Neutrophil (primary cell): Measurements from ENCODE around the gene GLT1D1.
A peak's percentile ranks its signal among the peaks of the same experiment; 100 is the strongest.
"Not testable (repeated sequence)": the region's sequence is repeated elsewhere in the genome, so short reads cannot be mapped to it uniquely, and the experiment has no call there.

Experiments
- H3K27ac ChIP-seq: fragments of 200-600 bp; sonication (generic); 2 replicates; pipeline ENCODE4 v1.5.1; 2016; ENCODE audit warnings: mild to moderate bottlenecking, moderate library complexity
- H3K27me3 ChIP-seq: fragments of 200-600 bp; sonication (generic); 2 replicates; pipeline ENCODE4 v1.6.0; 2016; ENCODE audit warnings: mild to moderate bottlenecking
- H3K36me3 ChIP-seq: fragments of 200-600 bp; sonication (generic); 2 replicates; pipeline ENCODE4 v1.5.1; 2017
- H3K4me1 ChIP-seq, 2 experiments: fragments of 200-600 bp in 1 of 2; sonication (generic) in 1 of 2; 1 replicate in 1 of 2; 2 replicates in 1 of 2; pipeline versions ENCODE4 v1.5.1 to v1.6.1; 2013 to 2016; ENCODE audit warnings: low read depth in 1 of 2, low read length in 1 of 2, mild to moderate bottlenecking in 1 of 2, moderate library complexity in 1 of 2; ENCODE audit not compliant: control insufficient read depth in 1 of 2, insufficient read depth in 1 of 2
- H3K4me3 ChIP-seq, 2 experiments: fragments of 200-600 bp in 1 of 2; sonication (generic) in 1 of 2; 1 replicate in 1 of 2; 2 replicates in 1 of 2; pipeline ENCODE4 v1.5.1; 2013 to 2016; ENCODE audit warnings: low read depth in 1 of 2, low read length in 1 of 2, mild to moderate bottlenecking in 1 of 2, moderate library complexity in 1 of 2
- H3K9me3 ChIP-seq: fragments of 200-600 bp; sonication (generic); 2 replicates; pipeline ENCODE4 v1.5.1; 2016
- CTCF ChIP-seq: fragments of 200-600 bp; sonication (generic); IDR thresholded peaks from 2 replicates; pipeline ENCODE4 v1.5.1; 2016; ENCODE audit warnings: antibody characterized with exemption

GLT1D1 gene

DNA sequence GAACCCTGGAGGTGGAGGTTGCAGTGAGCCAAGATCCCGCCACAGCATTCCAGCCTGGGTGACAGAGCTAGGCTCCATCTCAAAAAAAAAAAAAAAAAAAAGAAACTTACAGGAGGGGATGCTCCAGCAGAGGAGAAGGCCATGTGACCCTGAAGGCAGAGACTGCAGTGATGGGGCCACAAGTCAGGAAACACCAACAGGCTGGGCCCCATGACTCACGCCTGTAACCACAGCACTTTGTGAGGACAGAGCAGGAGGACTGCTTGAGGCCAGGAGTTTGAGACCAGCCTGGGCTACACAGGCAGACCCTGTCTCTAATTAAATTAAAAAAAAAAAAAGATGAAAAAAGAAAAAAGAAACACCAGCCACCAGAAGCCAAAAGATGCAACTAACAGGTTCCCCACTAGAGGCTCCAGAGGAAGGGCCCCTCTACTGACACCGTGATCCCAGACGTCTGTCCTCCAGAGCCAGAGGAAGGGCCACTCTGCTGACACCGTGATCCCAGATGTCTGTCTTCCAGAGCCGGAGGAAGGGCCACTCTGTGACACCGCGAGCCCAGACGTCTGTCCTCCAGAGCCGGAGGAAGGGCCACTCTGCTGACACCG lies 9.1 kb upstream of the GLT1D1 start:
- peak overlapping the region; percentile 79 for H3K27ac ChIP-seq
- H3K27me3 ChIP-seq: peaks cover 14% of the 10 kb centered on the region
- H3K9me3 ChIP-seq: no peaks in the 10 kb centered on the region
- H3K4me1 ChIP-seq: peaks cover 27 to 43% of the 10 kb centered on the region in 2 experiments
- H3K4me3 ChIP-seq: peak overlapping the region in 1 of 2 experiments; percentile 32
- no peak for TF ChIP-seq CTCF
- no peaks in the 10 kb centered on the region for H3K36me3 ChIP-seq

GRCh38 chr12:128846671-128847070 lies 6.6 kb upstream of the GLT1D1 start:
- H3K4me3 ChIP-seq, H3K36me3 ChIP-seq, H3K27me3 ChIP-seq, H3K9me3 ChIP-seq: not testable (repeated sequence)
- Histone ChIP-seq H3K4me1 (peaks cover 43 to 57% of the 10 kb centered on the region in 2 experiments), H3K27ac (peak overlapping the region; percentile 70)

DNA sequence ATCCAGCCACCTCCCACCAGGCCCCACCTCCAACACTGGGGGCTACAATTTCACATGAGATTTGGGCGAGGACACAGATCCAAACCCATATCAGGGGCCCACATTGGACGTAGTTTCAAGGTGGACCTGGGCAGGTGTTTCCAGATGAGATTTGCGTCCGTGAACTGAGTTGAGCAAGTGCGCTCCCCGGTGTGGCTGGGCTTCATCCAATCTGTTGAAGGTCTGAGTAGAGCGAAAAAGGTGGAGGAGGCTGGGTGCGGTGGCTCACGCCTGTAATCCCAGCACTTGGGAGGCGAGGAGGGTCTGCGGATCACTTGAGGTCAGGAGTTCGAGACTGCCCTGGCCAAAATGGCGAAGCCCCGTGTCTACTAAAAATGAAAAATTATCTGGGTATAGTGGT lies 4.9 kb upstream of the GLT1D1 start:
- no peaks in the 10 kb centered on the region for H3K27me3 ChIP-seq
- no peak overlapping the region for H3K4me3 ChIP-seq
- peaks cover 50 to 61% of the 10 kb centered on the region in 2 experiments for H3K4me1 ChIP-seq
- H3K9me3 ChIP-seq: no peaks in the 10 kb centered on the region
- H3K36me3 ChIP-seq: no peaks in the 10 kb centered on the region
- TF ChIP-seq CTCF: no peak
- H3K27ac ChIP-seq: no peak overlapping the region

DNA sequence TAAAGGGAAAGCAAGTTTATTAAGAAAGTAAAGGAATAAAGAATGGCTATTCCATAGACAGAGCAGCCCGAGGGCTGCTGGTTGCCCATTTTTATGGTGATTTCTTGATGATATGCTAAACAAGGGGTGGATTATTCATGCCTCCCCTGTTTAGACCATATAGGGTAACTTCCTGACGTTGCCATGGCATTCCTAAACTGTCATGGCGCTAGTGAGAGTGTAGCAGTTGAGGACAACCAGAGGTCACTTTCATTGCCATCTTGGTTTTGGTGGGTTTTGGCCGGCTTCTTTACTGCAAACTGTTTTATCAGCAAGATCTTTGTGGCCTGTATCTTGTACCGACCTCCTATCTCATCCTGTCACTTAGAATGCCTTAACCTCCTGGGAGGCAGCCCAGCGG lies 3.5 kb upstream of the GLT1D1 start:
- Histone ChIP-seq H3K4me1 (peaks cover 44 to 52% of the 10 kb centered on the region in 2 experiments), H3K27ac (peak overlapping the region; percentile 98)
- H3K27me3 ChIP-seq: not testable (repeated sequence)

GRCh38 chr12:128850400-128850799 lies 2.9 kb upstream of the GLT1D1 start:
- H3K4me1 ChIP-seq: peaks cover 49 to 53% of the 10 kb centered on the region in 2 experiments
- H3K4me3 ChIP-seq: no peak overlapping the region
- H3K27ac ChIP-seq: peak overlapping the region; percentile 98
- TF ChIP-seq CTCF: no peak
- no peaks in the 10 kb centered on the region for H3K27me3 ChIP-seq
- no peaks in the 10 kb centered on the region for H3K36me3 ChIP-seq
- no peaks in the 10 kb centered on the region for H3K9me3 ChIP-seq

More for the DNA sequence above, 3.5 kb upstream of the GLT1D1 start:
- H3K4me3 ChIP-seq, H3K9me3 ChIP-seq, H3K36me3 ChIP-seq: not testable (repeated sequence)

- H3K4me1 ChIP-seq: peaks cover 57 to 64% of the 10 kb centered on the region in 2 experiments
Observed at GRCh38 chr12:128851429-128851828, 1.8 kb upstream of the GLT1D1 start.

GRCh38 chr12:128852026-128852698 lies 1.1 kb upstream of the GLT1D1 start:
- H3K4me1 ChIP-seq: peaks cover 59 to 65% of the 10 kb centered on the region in 2 experiments
- no peaks in the 10 kb centered on the region for H3K27me3 ChIP-seq
- H3K36me3 ChIP-seq: no peaks in the 10 kb centered on the region
- H3K27ac ChIP-seq: peak overlapping the region; percentile 98
- peak overlapping the region; percentile 90 to 100 for H3K4me3 ChIP-seq
- H3K9me3 ChIP-seq: no peaks in the 10 kb centered on the region
- TF ChIP-seq CTCF: no peak

More at GRCh38 chr12:128851429-128851828, 1.8 kb upstream of the GLT1D1 start:
- not testable (repeated sequence) for H3K9me3 ChIP-seq, H3K27me3 ChIP-seq, H3K36me3 ChIP-seq
- H3K4me3 ChIP-seq: peak overlapping the region; percentile 90 to 100
- H3K27ac ChIP-seq: peak overlapping the region; percentile 98
